Heart left ventricle (tissue), 16 donors: ENCODE measurements around the gene COL11A2. TPM values are rescaled to one million over a fixed set of nuclear protein-coding genes. Genes with fewer than 3 reads are reported as not detected.

Experiments used
- ATAC-seq, 4 donors: fragments of 200-7000 bp; cut with Tn5 transposase; one replicate each; pipeline ENCODE4 v1.9.1; 2020 to 2022; ENCODE audit warnings: moderate library complexity in 4 of 4, mild to moderate bottlenecking in 3 of 4, moderate number of reproducible peaks in 1 of 4
- DNase-seq, 5 donors: peaks; one replicate each; pipeline ENCODE4 v3.0.0-alpha.2; 2020
- H3K27ac ChIP-seq, 12 donors: fragments of 200-600 bp; sonication (generic) in 4 of 12; one replicate each; pipeline versions ENCODE4 v1.5.0 to v1.8.0; 2016 to 2022; ENCODE audit warnings: mild to moderate bottlenecking in 2 of 12
- H3K27me3 ChIP-seq, 9 donors: fragments of 200-600 bp; sonication (generic) in 2 of 9; one replicate each; pipeline versions ENCODE4 v1.5.1 to v1.8.0; 2016 to 2022; ENCODE audit warnings: mild to moderate bottlenecking in 3 of 9
- H3K36me3 ChIP-seq, 9 donors: fragments of 200-600 bp; sonication (generic) in 2 of 9; one replicate each; pipeline versions ENCODE4 v1.5.0 to v1.8.0; 2018 to 2022; ENCODE audit warnings: mild to moderate bottlenecking in 2 of 9
- H3K4me1 ChIP-seq, 12 donors: fragments of 200-600 bp; sonication (generic) in 4 of 12; one replicate each; pipeline versions ENCODE4 v1.5.0 to v1.8.0; 2016 to 2022; ENCODE audit warnings: mild to moderate bottlenecking in 3 of 12
- H3K4me3 ChIP-seq, 12 donors: fragments of 200-600 bp; sonication (generic) in 4 of 12; one replicate each; pipeline versions ENCODE4 v1.5.0 to v1.8.0; 2017 to 2022; ENCODE audit warnings: mild to moderate bottlenecking in 9 of 12, moderate library complexity in 4 of 12
- H3K9me3 ChIP-seq, 12 donors: fragments of 200-600 bp; sonication (generic) in 4 of 12; one replicate each; pipeline versions ENCODE4 v1.5.0 to v1.8.0; 2016 to 2022; ENCODE audit warnings: mild to moderate bottlenecking in 1 of 12
- CTCF ChIP-seq, 12 donors: fragments of 200-600 bp; sonication (generic) in 4 of 12; IDR thresholded peaks; one replicate each; pipeline versions ENCODE4 v1.5.0 to v1.8.0; 2018 to 2022; ENCODE audit warnings: antibody characterized with exemption in 12 of 12, mild to moderate bottlenecking in 5 of 12
- POLR2A ChIP-seq, 2 donors: fragments of 450-650 bp; IDR thresholded peaks; one replicate each; pipeline ENCODE4 v1.6.1; 2017; ENCODE audit warnings: antibody characterized with exemption in 2 of 2, mild to moderate bottlenecking in 2 of 2, moderate library complexity in 2 of 2
- WGBS, 4 donors: extraction: QIAGEN DNeasy Blood & Tissue Kit in 2 of 4; methylation state at CpG; one replicate each; pipeline versions ENCODE4 v1.1.5 to v1.1.7; 2013 to 2018; 5-methylcytosine and 5-hydroxymethylcytosine counted together
- intact Hi-C, 10 donors: fragments of 100-400 bp; cut with DNase I; formaldehyde crosslinking; loops; one replicate each; pipeline versions ENCODE4 v1.11.1 to v1.14.2; 2022
- polyA plus RNA-seq, 2 donors: library from polyadenylated mRNA; stranded (reverse); fragments of 200-250 nt; gene quantifications; one replicate each; pipeline ENCODE4 v1.2.3, GENCODE V29; 2013
- total RNA-seq, 9 donors: library from RNA; depleted of rRNA in 2 of 9; stranded (reverse); fragments of >200 nt in 2 of 9; fragmentation: NEBNext Ultra II Directional in 3 of 9; extraction: Animal tissue kit (Norgen Biotek cat#: 25700) in 3 of 9; gene quantifications; one replicate each; pipeline versions ENCODE4 v1.1.0 to v1.2.4, GENCODE V29; 2016 to 2023
- donor health status: ischemic (EF 13 %, LVEDD 7.1; RV severe dilation, severe dysfunction).
- donor health status: healthy with polysubstance abuse.
- donor health status: DM: no; HTN: yes; CAD: no.
- donor health status: DM: no; HTN: no; CAD: no.
- donor health status: ischemic (EF 25% LVEDD 6.9; RV normal size, moderate dysfunction).
- donor health status: ischemic (EF 25% LVEDD 5.7; RV mildly dilated, moderate dysfunction).
- donor health status: healthy.
- donor health status: DM: yes; HTN: yes; CAD: no.
- donor health status: ischemic (EF 35%, LVEDD 5.7; RV mildly dilated, moderate dysfunction).
- donor health status: nonischemic (EF 11% LVEDD 7.7; RV severe dilation, severe dysfunction).
- donor health status: DM: yes; HTN: yes; CAD: no.
- donor health status: PGD.
- donor health status: ischemic (EF 29% LVEDD 5.4; RV normal size, mild dysfunction).
- donor health status: nonischemic (EF 23%, LVEDD 6.1; RV moderate dilation, normal function).

The COL11A2 gene
- total and polyA plus RNA-seq, 11 donors, result 0.39 to 4.9 (median 0.93) TPM

- peak in 3 of 5 donors; percentile 46 to 70 (median 49) for DNase-seq
These were observed 21.1 kb upstream of the COL11A2 start for GRCh38 chr6:33213166-33213988.

GRCh38 chr6:33212857-33213165 lies 20.5 kb upstream of the COL11A2 start:
- WGBS, 4 donors, result 1 to 6% (median 4%) methylated on average over 6 of the region's 6 CpGs
- ATAC-seq (no peak), DNase-seq (no peak)
- H3K9me3 ChIP-seq, result no peaks in the 10 kb centered on the region
- H3K36me3 ChIP-seq, result peaks cover 0 to 25% (median 17%) of the 10 kb centered on the region in 9 donors
- intact Hi-C loops, result loop anchor here in 2 of 10 donors (5.0 kb wide), 1 partner anchor 34 kb away; no protein-coding TSS in a partner anchor
- TF ChIP-seq CTCF (IDR thresholded peaks at IDR 0.05) (no peak), POLR2A (IDR thresholded peaks at IDR 0.05) (no peak)
- peaks cover 0 to 5% (median 0%) of the 10 kb centered on the region in 9 donors for H3K27me3 ChIP-seq
- H3K4me3 ChIP-seq, result peak overlapping the region; percentile 21 to 67 (median 56)
- peak overlapping the region in 6 of 12 donors; percentile 10 to 66 (median 46) for H3K27ac ChIP-seq
- H3K4me1 ChIP-seq, result peaks cover 0 to 31% (median 17%) of the 10 kb centered on the region in 12 donors

More at GRCh38 chr6:33213166-33213988, 21.1 kb upstream of the COL11A2 start:
- Histone ChIP-seq H3K27ac (peak overlapping the region in 8 of 12 donors; percentile 5 to 66 (median 38)), H3K4me1 (peaks cover 0 to 29% (median 17%) of the 10 kb centered on the region in 12 donors), H3K36me3 (peaks cover 0 to 25% (median 17%) of the 10 kb centered on the region in 9 donors), H3K4me3 (peak overlapping the region; percentile 21 to 67 (median 56)), H3K27me3 (peaks cover 0 to 5% (median 0%) of the 10 kb centered on the region in 9 donors), H3K9me3 (no peaks in the 10 kb centered on the region)
- intact Hi-C loops, result loop anchor here in 2 of 10 donors (5.0 kb wide), 1 partner anchor 34 kb away; no protein-coding TSS in a partner anchor
- ATAC-seq, result peak; percentile 21 to 65 (median 36)
- 0 to 1% (median 1%) methylated on average over 43 of the region's 43 CpGs for WGBS, 4 donors
- no peak for TF ChIP-seq CTCF (IDR thresholded peaks at IDR 0.05)
- TF ChIP-seq POLR2A (IDR thresholded peaks at IDR 0.05), result no peak

- no peak overlapping the region for H3K27ac ChIP-seq
- 82 to 91% (median 85%) methylated on average over 18 of the region's 18 CpGs for WGBS, 4 donors
- ATAC-seq (no peak), DNase-seq (no peak)
- no peak for TF ChIP-seq POLR2A (IDR thresholded peaks at IDR 0.05)
- no peak for TF ChIP-seq CTCF (IDR thresholded peaks at IDR 0.05)
- no peak overlapping the region for H3K4me3 ChIP-seq
- H3K4me1 ChIP-seq, result peaks cover 0 to 38% (median 23%) of the 10 kb centered on the region in 12 donors
- peaks cover 0 to 25% (median 17%) of the 10 kb centered on the region in 9 donors for H3K36me3 ChIP-seq
- H3K9me3 ChIP-seq, result no peaks in the 10 kb centered on the region
- intact Hi-C loops, result loop anchor here in 2 of 10 donors (5.0 kb wide), 1 partner anchor 35 kb away; no protein-coding TSS in a partner anchor
- H3K27me3 ChIP-seq, result peaks cover 0 to 5% (median 0%) of the 10 kb centered on the region in 9 donors
These were observed 19.6 kb upstream of the COL11A2 start for GRCh38 chr6:33211666-33212422.
